ENCODE measurements around the gene ADAMTS2. TPM values are rescaled to one million over a fixed set of nuclear protein-coding genes. Genes with fewer than 3 reads are reported as not detected.

Gene ADAMTS2
- total RNA-seq, 1 experiment from 2014 or later = 3.9 TPM

- Histone ChIP-seq H3K9me2 (ENCODE audit: insufficient read depth) (no peaks in the 10 kb centered on the region), H3K4me2 (ENCODE audit: low read length) (no peak overlapping the region), H3K9me3 (ENCODE audit: control insufficient read depth in 1 of 2, insufficient read depth in 1 of 2, low read depth in 1 of 2, low read length in 2 of 2) (no peaks in the 10 kb centered on the region), H3K36me3 (ENCODE audit: control insufficient read depth in 1 of 2, insufficient read depth in 2 of 2, low read length in 2 of 2) (no peaks in the 10 kb centered on the region), H3K4me3 (replicated peaks in 1 of 2; ENCODE audit: low read depth in 1 of 2, low read length in 2 of 2) (no peak overlapping the region), H4K20me1 (ENCODE audit: insufficient read depth) (no peaks in the 10 kb centered on the region), H3K79me2 (ENCODE audit: insufficient read depth, low read length) (no peaks in the 10 kb centered on the region), H3K27ac (ENCODE audit: low read depth, low read length) (no peak overlapping the region), H3K27me3 (ENCODE audit: insufficient read depth, low read length) (no peaks in the 10 kb centered on the region), H3K9ac (ENCODE audit: low read length) (no peak overlapping the region), H3K4me1 (ENCODE audit: control insufficient read depth in 1 of 2, insufficient read depth in 2 of 2, low read length in 2 of 2) (no peaks in the 10 kb centered on the region), H2AFZ (ENCODE audit: low read depth, low read length, poor library complexity, severe bottlenecking) (no peak overlapping the region)
- CTCF ChIA-PET = no interaction called here
- DNase-seq (ENCODE audit: low read depth, low spot score) (no peak), ATAC-seq (no peak)
- BruUV-seq (replicated peaks) = no TSS peak
- RAD21 ChIA-PET (ENCODE audit: low non-redundant PET in 1 of 2, low total read pairs in 2 of 2, uncharacterized antibody in 2 of 2, unreplicated experiment in 2 of 2) = no interaction called here
- intact Hi-C loops (cut with micrococcal nuclease) = no loop called here
- POLR2A ChIA-PET = no interaction called here
- no peak for TF ChIP-seq SP1 (IDR thresholded peaks at IDR 0.05; ENCODE audit: low read depth)
Measured at GRCh38 chr5:179268399-179268952, 76.8 kb downstream of the ADAMTS2 start.

GRCh38 chr5:179267671-179268083, 77.6 kb downstream of the ADAMTS2 start:
- no peak overlapping the region for H3K9ac ChIP-seq (ENCODE audit: low read length)
- no peaks in the 10 kb centered on the region for H3K9me2 ChIP-seq (ENCODE audit: insufficient read depth)
- no peak for ATAC-seq
- no peaks in the 10 kb centered on the region for H3K4me1 ChIP-seq (ENCODE audit: control insufficient read depth in 1 of 2, insufficient read depth in 2 of 2, low read length in 2 of 2)
- BruUV-seq (replicated peaks) = no TSS peak
- H3K27ac ChIP-seq (ENCODE audit: low read depth, low read length) = no peak overlapping the region
- intact Hi-C loops (cut with micrococcal nuclease) = no loop called here
- TF ChIP-seq CTCF (IDR thresholded peaks at IDR 0.05 in 2 of 3, conservative IDR thresholded peaks at IDR 0.05 in 1 of 3; ENCODE audit: borderline replicate concordance in 1 of 3, insufficient read depth in 1 of 3, low read depth in 2 of 3, low read length in 2 of 3) (no peak), ATF3 (IDR thresholded peaks at IDR 0.05) (no peak), YY1 (IDR thresholded peaks at IDR 0.05; ENCODE audit: extremely low read depth, insufficient replicate concordance, low read depth, low read length) (no peak), JUND (IDR thresholded peaks at IDR 0.05) (no peak), POLR2AphosphoS5 (IDR thresholded peaks at IDR 0.05; ENCODE audit: low read depth, low read length) (no peak), EZH2phosphoT487 (IDR thresholded peaks at IDR 0.05; ENCODE audit: borderline replicate concordance) (no peak), RAD21 (IDR thresholded peaks at IDR 0.05; ENCODE audit: low read depth) (no peak), TCF7L2 (IDR thresholded peaks at IDR 0.05; ENCODE audit: borderline replicate concordance, extremely low read depth, insufficient read depth, insufficient read length) (no peak), ZBTB33 (IDR thresholded peaks at IDR 0.05; ENCODE audit: extremely low read depth, insufficient replicate concordance, low read length) (no peak), SP1 (IDR thresholded peaks at IDR 0.05; ENCODE audit: low read depth) (no peak), SRF (IDR thresholded peaks at IDR 0.05; ENCODE audit: low read depth) (no peak), ZFX (IDR thresholded peaks at IDR 0.05) (no peak), CEBPB (IDR thresholded peaks at IDR 0.05; ENCODE audit: low read depth) (no peak), EZH2 (IDR thresholded peaks at IDR 0.05) (no peak), EGR1 (IDR thresholded peaks at IDR 0.05; ENCODE audit: low read depth) (no peak), CBX3 (IDR thresholded peaks at IDR 0.05; ENCODE audit: low read depth) (no peak)
- RAD21 ChIA-PET (ENCODE audit: low non-redundant PET in 1 of 2, low total read pairs in 2 of 2, uncharacterized antibody in 2 of 2, unreplicated experiment in 2 of 2) = no interaction called here
- no peak overlapping the region for H3K4me2 ChIP-seq (ENCODE audit: low read length)
- no peak for DNase-seq (ENCODE audit: low read depth, low spot score)
- H3K36me3 ChIP-seq (ENCODE audit: control insufficient read depth in 1 of 2, insufficient read depth in 2 of 2, low read length in 2 of 2) = no peaks in the 10 kb centered on the region
- H2AFZ ChIP-seq (ENCODE audit: low read depth, low read length, poor library complexity, severe bottlenecking) = no peak overlapping the region
- H3K27me3 ChIP-seq (ENCODE audit: insufficient read depth, low read length) = no peaks in the 10 kb centered on the region
- H3K4me3 ChIP-seq (replicated peaks in 1 of 2; ENCODE audit: low read depth in 1 of 2, low read length in 2 of 2) = no peak overlapping the region
- CTCF ChIA-PET = no interaction called here
- H3K79me2 ChIP-seq (ENCODE audit: insufficient read depth, low read length) = no peaks in the 10 kb centered on the region
- POLR2A ChIA-PET = no interaction called here
- no peaks in the 10 kb centered on the region for H3K9me3 ChIP-seq (ENCODE audit: control insufficient read depth in 1 of 2, insufficient read depth in 1 of 2, low read depth in 1 of 2, low read length in 2 of 2)
- H4K20me1 ChIP-seq (ENCODE audit: insufficient read depth) = no peaks in the 10 kb centered on the region

Measured in HCT116 (cell line).